Measurements from ENCODE around the gene CD200R1. TPM values are rescaled to one million over a fixed set of nuclear protein-coding genes. Genes with fewer than 3 reads are reported as not detected.

The CD200R1 gene
- total and polyA plus RNA-seq, 9 of the 15 experiments (the other 6 are each of a cell fraction or from before 2014, with no cell fraction given): 0.04 to 0.23 (median 0.09) TPM; not detected in 5

GRCh38 chr3:112974178-112974517 is 755 bp downstream of the CD200R1 start:
- in situ Hi-C loops (cut with MboI): no loop called here
- Histone ChIP-seq H3K36me3 (ENCODE audit: control insufficient read depth, insufficient read depth, low read length) (no peaks in the 10 kb centered on the region), H3K79me2 (ENCODE audit: control insufficient read depth, insufficient read depth, low read length) (no peaks in the 10 kb centered on the region), H2AFZ (ENCODE audit: low read depth, low read length) (no peak overlapping the region), H3K27me3 (ENCODE audit: control insufficient read depth in 2 of 2, insufficient read depth in 2 of 2, low read length in 2 of 2) (no peaks in the 10 kb centered on the region), H3K27ac (ENCODE audit: extremely low read depth, low read depth, low read length) (no peak overlapping the region), H3K4me2 (ENCODE audit: insufficient read depth, low read length) (no peak overlapping the region), H4K20me1 (replicated peaks; ENCODE audit: control insufficient read depth, insufficient read depth, low read length) (no peaks in the 10 kb centered on the region), H3K9ac (ENCODE audit: insufficient read depth in 1 of 2, low read depth in 2 of 2, low read length in 2 of 2) (no peak overlapping the region), H3K9me1 (ENCODE audit: control insufficient read depth, insufficient read depth, low read length) (no peaks in the 10 kb centered on the region), H3K4me3 (no peak overlapping the region), H3K9me3 (replicated peaks; ENCODE audit: control insufficient read depth, insufficient read depth, low read depth, low read length) (no peaks in the 10 kb centered on the region), H3K4me1 (replicated peaks in 1 of 2; ENCODE audit: control insufficient read depth in 2 of 2, insufficient read depth in 2 of 2, low read length in 2 of 2) (no peaks in the 10 kb centered on the region)
- CTCF ChIA-PET (ENCODE audit: low intra/inter-chr PET ratio): no interaction called here
- FAIRE-seq (no peak), ATAC-seq (no peak), DNase-seq (ENCODE audit: extremely low read depth in 1 of 4, low spot score in 3 of 4) (no peak)
- WGBS (ENCODE audit: insufficient coverage, low coverage, missing lambda C conversion rate): 23% methylated on average over 2 of the region's 2 CpGs
- POLR2A ChIA-PET: no interaction called here
- BruUV-seq (replicated peaks): no TSS peak
- 0 out of 2 replicates have a peak, but pooled peaks have one; percentile 8 for TF ChIP-seq CEBPB (tag; IDR thresholded peaks at IDR 0.05)
- TF ChIP-seq ZNF655 (CRISPR knock-in tag; IDR thresholded peaks at IDR 0.05): no peak
- TF ChIP-seq ZNF121 (CRISPR knock-in tag; conservative IDR thresholded peaks at IDR 0.05): peak; percentile 47; the same call in 1 of the 2 replicates
- no peak for TF ChIP-seq E2F5 (CRISPR knock-in tag; IDR thresholded peaks at IDR 0.05)
- TF ChIP-seq PYGO2 (tag; IDR thresholded peaks at IDR 0.05): no peak
- no peak for TF ChIP-seq UBTF (IDR thresholded peaks at IDR 0.05; ENCODE audit: borderline replicate concordance in 1 of 2, low read depth in 2 of 2, low read length in 2 of 2)
- TF ChIP-seq ZC3H11A (IDR thresholded peaks at IDR 0.05; ENCODE audit: low read depth, low read length): no peak
- no peak for TF ChIP-seq CEBPG (CRISPR knock-in tag; IDR thresholded peaks at IDR 0.05)
- peak in 1 of 2 experiments; percentile 14; a peak in 1 of 4 replicates for TF ChIP-seq CEBPG (tag; conservative IDR thresholded peaks at IDR 0.05 in 1 of 2, IDR thresholded peaks at IDR 0.05 in 1 of 2)
- intact Hi-C loops (cut with micrococcal nuclease): loop anchor here (10.0 kb wide), 1 partner anchor 119 kb away; no protein-coding TSS in a partner anchor

All from K562 (cell line).